ENCODE results near the gene RAB44. TPM values are rescaled to one million over a fixed set of nuclear protein-coding genes. Genes with fewer than 3 reads are reported as not detected.

RAB44 gene
- total RNA-seq, 1 donor from 2014 or later, result 0.16 TPM

DNA sequence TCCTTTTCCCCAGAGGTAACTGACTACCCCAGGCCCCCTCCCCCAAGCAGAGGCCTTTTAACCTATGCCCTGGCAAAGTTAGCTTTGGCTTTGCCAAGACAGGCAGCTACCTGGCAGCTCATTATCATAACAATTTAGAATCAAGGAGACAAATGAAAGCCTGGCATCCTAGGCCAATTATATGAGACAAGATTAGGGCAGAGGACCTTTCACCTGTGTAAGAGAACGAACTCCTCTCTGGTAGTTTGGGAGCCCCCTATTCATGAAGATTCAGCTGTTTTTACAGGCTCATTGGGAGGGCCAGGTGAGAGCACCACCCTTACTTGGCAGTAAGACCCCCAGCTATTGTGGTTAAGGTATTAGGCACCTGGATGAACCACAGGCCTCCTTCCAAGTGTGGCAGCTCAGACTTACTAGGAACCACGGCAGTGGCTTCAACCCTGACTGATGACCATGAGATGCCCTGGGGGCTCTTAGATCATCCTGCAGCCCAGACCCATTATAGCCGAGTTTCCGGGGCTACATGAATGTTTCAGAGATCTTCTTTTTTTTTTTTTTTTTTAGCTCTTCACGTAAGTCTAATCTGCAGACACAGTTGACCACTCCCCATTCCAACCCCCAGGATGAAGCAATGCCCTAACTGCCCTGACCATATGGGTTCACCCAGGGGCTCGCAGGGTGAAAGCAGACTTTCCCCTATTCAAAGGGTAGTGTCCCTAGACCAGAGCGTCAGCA, 56.2 kb downstream of the RAB44 start:
- H3K4me1 ChIP-seq (ENCODE audit: insufficient read depth, low read length), result peaks cover 6% of the 10 kb centered on the region
- peaks cover under 1% of the 10 kb centered on the region for H3K9me3 ChIP-seq (ENCODE audit: insufficient read depth, low read depth, low read length)
- DNase-seq (ENCODE audit: low read depth) (no peak), FAIRE-seq (no peak)
- Mint-ChIP-seq H3K4me3 (ENCODE audit: unreplicated experiment) (no peak overlapping the region), H3K4me1 (ENCODE audit: low read depth, unreplicated experiment) (peaks cover 18% of the 10 kb centered on the region), H3K36me3 (ENCODE audit: low read depth, unreplicated experiment) (no peaks in the 10 kb centered on the region), H3K27me3 (ENCODE audit: low read depth, unreplicated experiment) (no peaks in the 10 kb centered on the region), H3K9me3 (ENCODE audit: unreplicated experiment) (peaks cover 2% of the 10 kb centered on the region), H3K27ac (ENCODE audit: unreplicated experiment) (no peak overlapping the region)
- no peaks in the 10 kb centered on the region for H4K20me1 ChIP-seq (ENCODE audit: insufficient read depth, low read length)
- no peak overlapping the region for H2AFZ ChIP-seq (ENCODE audit: low read depth, low read length)
- H3K4me3 ChIP-seq (ENCODE audit: insufficient read depth, low read depth, low read length), result no peak overlapping the region
- no peak overlapping the region for H3K27ac ChIP-seq (ENCODE audit: low read depth, low read length)
- H3K9ac ChIP-seq (ENCODE audit: low read length), result no peak overlapping the region
- no peak overlapping the region for H3K4me2 ChIP-seq (ENCODE audit: low read length)
- no peaks in the 10 kb centered on the region for H3K79me2 ChIP-seq (ENCODE audit: insufficient read depth, low read length)
- H3K27me3 ChIP-seq (ENCODE audit: insufficient read depth, low read length), result no peaks in the 10 kb centered on the region
- H3K36me3 ChIP-seq (ENCODE audit: insufficient read depth, low read length), result no peaks in the 10 kb centered on the region
- no peak for TF ChIP-seq EZH2 (IDR thresholded peaks at IDR 0.05; ENCODE audit: insufficient read depth, low read length)
- TF ChIP-seq, protein P1, sequence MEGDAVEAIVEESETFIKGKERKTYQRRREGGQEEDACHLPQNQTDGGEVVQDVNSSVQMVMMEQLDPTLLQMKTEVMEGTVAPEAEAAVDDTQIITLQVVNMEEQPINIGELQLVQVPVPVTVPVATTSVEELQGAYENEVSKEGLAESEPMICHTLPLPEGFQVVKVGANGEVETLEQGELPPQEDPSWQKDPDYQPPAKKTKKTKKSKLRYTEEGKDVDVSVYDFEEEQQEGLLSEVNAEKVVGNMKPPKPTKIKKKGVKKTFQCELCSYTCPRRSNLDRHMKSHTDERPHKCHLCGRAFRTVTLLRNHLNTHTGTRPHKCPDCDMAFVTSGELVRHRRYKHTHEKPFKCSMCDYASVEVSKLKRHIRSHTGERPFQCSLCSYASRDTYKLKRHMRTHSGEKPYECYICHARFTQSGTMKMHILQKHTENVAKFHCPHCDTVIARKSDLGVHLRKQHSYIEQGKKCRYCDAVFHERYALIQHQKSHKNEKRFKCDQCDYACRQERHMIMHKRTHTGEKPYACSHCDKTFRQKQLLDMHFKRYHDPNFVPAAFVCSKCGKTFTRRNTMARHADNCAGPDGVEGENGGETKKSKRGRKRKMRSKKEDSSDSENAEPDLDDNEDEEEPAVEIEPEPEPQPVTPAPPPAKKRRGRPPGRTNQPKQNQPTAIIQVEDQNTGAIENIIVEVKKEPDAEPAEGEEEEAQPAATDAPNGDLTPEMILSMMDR (IDR thresholded peaks at IDR 0.05; ENCODE audit: insufficient read depth, low read depth, low read length), result no peak

DNA sequence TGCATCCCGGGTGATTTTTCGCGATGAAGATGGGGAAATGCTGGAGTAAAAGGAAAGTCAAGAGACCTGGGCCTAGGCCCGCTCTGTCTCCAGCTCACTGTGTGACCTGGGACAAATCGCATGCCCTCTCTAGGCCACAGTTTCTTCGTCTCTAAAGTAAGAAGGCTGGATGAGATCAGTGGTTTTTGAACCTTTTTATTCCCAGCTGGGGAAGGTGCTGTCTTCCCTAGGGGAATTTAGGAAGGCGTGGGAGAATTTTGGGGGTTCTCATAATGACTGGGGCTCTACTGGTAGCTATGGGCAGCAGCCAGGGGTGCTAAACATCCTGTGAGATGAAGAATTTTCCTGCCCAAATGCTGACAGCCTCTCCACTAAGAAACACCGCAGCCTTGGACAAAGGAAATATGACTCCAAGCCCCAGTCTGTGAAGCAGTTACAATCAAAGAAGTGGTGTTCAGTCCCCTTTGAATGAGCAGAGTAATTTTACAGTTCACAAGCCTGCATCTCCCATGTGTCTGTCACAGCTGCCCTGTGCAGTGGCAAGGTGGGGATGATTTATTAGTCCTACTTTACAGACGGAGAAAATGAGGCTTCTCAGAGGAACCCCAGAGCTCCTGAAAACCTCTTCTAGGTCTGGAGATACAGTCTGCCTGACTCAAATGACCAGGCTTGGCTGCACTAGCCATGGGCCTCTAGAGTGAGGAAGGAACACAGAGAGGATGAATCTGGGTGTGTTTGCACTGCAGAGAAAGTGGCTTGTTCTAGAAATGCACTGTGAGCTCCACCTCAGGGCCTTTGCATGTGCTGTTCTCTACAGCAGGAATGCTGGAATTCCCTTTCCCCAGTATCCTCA, 57.2 kb downstream of the RAB44 start:
- H3K36me3 ChIP-seq (ENCODE audit: insufficient read depth, low read length), result no peaks in the 10 kb centered on the region
- H3K4me1 ChIP-seq (ENCODE audit: insufficient read depth, low read length), result peaks cover 6% of the 10 kb centered on the region
- no peaks in the 10 kb centered on the region for H4K20me1 ChIP-seq (ENCODE audit: insufficient read depth, low read length)
- no peak overlapping the region for H3K27ac ChIP-seq (ENCODE audit: low read depth, low read length)
- H3K36me3 Mint-ChIP-seq (ENCODE audit: low read depth, unreplicated experiment), result no peaks in the 10 kb centered on the region
- DNase-seq (ENCODE audit: low read depth) (no peak), FAIRE-seq (no peak)
- no peaks in the 10 kb centered on the region for H3K9me3 ChIP-seq (ENCODE audit: insufficient read depth, low read depth, low read length)
- H3K4me2 ChIP-seq (ENCODE audit: low read length), result no peak overlapping the region
- peaks cover 18% of the 10 kb centered on the region for H3K4me1 Mint-ChIP-seq (ENCODE audit: low read depth, unreplicated experiment)
- no peak overlapping the region for H3K4me3 Mint-ChIP-seq (ENCODE audit: unreplicated experiment)
- no peak for TF ChIP-seq EZH2 (IDR thresholded peaks at IDR 0.05; ENCODE audit: insufficient read depth, low read length)
- TF ChIP-seq, protein P1 (IDR thresholded peaks at IDR 0.05; ENCODE audit: insufficient read depth, low read depth, low read length), result no peak
- H3K79me2 ChIP-seq (ENCODE audit: insufficient read depth, low read length), result no peaks in the 10 kb centered on the region
- H3K27ac Mint-ChIP-seq (ENCODE audit: unreplicated experiment), result no peak overlapping the region
- H3K4me3 ChIP-seq (ENCODE audit: insufficient read depth, low read depth, low read length), result no peak overlapping the region
- H2AFZ ChIP-seq (ENCODE audit: low read depth, low read length), result no peak overlapping the region
- no peaks in the 10 kb centered on the region for H3K9me3 Mint-ChIP-seq (ENCODE audit: unreplicated experiment)
- H3K9ac ChIP-seq (ENCODE audit: low read length), result no peak overlapping the region
- no peaks in the 10 kb centered on the region for H3K27me3 ChIP-seq (ENCODE audit: insufficient read depth, low read length)
- H3K27me3 Mint-ChIP-seq (ENCODE audit: low read depth, unreplicated experiment), result peaks cover 6% of the 10 kb centered on the region

Data from astrocyte (in vitro differentiated cells and primary cell).